H9 (cell line): Measurements from ENCODE around the gene ALDH1A3. TPM values are rescaled to one million over a fixed set of nuclear protein-coding genes. Genes with fewer than 3 reads are reported as not detected.

Experiments used
- DNase-seq: peaks from one replicate; pipeline ENCODE4 v3.0.0-alpha.2; 2017
- H2AFZ ChIP-seq: one replicate; pipeline ENCODE4 v1.6.1; 2013; ENCODE audit warnings: mild to moderate bottlenecking, low read length, control low read depth, moderate library complexity
- H2AK5ac ChIP-seq: 2 replicates; pipeline ENCODE4 v1.6.1; 2013; ENCODE audit warnings: low read length, control low read depth, mixed read lengths; ENCODE audit not compliant: insufficient read length
- H2BK120ac ChIP-seq: one replicate; pipeline ENCODE4 v1.6.1; 2013; ENCODE audit warnings: low read depth, mild to moderate bottlenecking, low read length, control low read depth, inconsistent platforms; ENCODE audit not compliant: poor library complexity, severe bottlenecking
- H2BK12ac ChIP-seq: 2 replicates; pipeline ENCODE4 v1.6.1; 2013; ENCODE audit warnings: low read length, control low read depth, mixed read lengths, low read depth; ENCODE audit not compliant: insufficient read length
- H2BK15ac ChIP-seq: 2 replicates; pipeline ENCODE4 v1.6.1; 2013; ENCODE audit warnings: low read depth, low read length, control low read depth
- H2BK20ac ChIP-seq: one replicate; pipeline ENCODE4 v1.6.1; 2013; ENCODE audit warnings: low read depth, mild to moderate bottlenecking, low read length, control low read depth, inconsistent platforms; ENCODE audit not compliant: poor library complexity, severe bottlenecking
- H2BK5ac ChIP-seq: 2 replicates; pipeline ENCODE4 v1.6.1; 2013; ENCODE audit warnings: low read length, control low read depth, mixed read lengths; ENCODE audit not compliant: insufficient read length
- H3K14ac ChIP-seq: 2 replicates; pipeline ENCODE4 v1.6.1; 2013; ENCODE audit warnings: low read length, control low read depth; ENCODE audit not compliant: insufficient read depth
- H3K18ac ChIP-seq: 2 replicates; pipeline ENCODE4 v1.6.1; 2013; ENCODE audit warnings: low read depth, mild to moderate bottlenecking, mixed read lengths, low read length, control low read depth; ENCODE audit not compliant: insufficient read length
- H3K23ac ChIP-seq: 2 replicates; pipeline ENCODE4 v1.6.1; 2013; ENCODE audit warnings: low read length, control low read depth, mixed read lengths, low read depth; ENCODE audit not compliant: insufficient read length
- H3K23me2 ChIP-seq: 2 replicates; pipeline ENCODE4 v1.6.1; 2013; ENCODE audit warnings: low read depth, mild to moderate bottlenecking, mixed read lengths, low read length, control low read depth; ENCODE audit not compliant: insufficient read length, poor library complexity, severe bottlenecking
- H3K27ac ChIP-seq: 2 replicates; pipeline ENCODE4 v1.5.1; 2013; ENCODE audit warnings: low read length, control low read depth, mixed read lengths, low read depth; ENCODE audit not compliant: insufficient read length
- H3K27me3 ChIP-seq: 2 replicates; pipeline ENCODE4 v1.6.1; 2013; ENCODE audit warnings: low read length, control low read depth, inconsistent platforms; ENCODE audit not compliant: insufficient read depth
- H3K4ac ChIP-seq: 2 replicates; pipeline ENCODE4 v1.6.1; 2013; ENCODE audit warnings: low read depth, mild to moderate bottlenecking, control low read depth, inconsistent platforms, low read length, moderate library complexity
- H3K4me1 ChIP-seq: 2 replicates; pipeline ENCODE4 v1.6.1; 2013; ENCODE audit warnings: low read length, control low read depth, inconsistent platforms; ENCODE audit not compliant: insufficient read depth
- H3K4me2 ChIP-seq: 2 replicates; pipeline ENCODE4 v1.6.1; 2013; ENCODE audit warnings: low read length, control low read depth, mixed read lengths; ENCODE audit not compliant: insufficient read length, insufficient read depth
- H3K56ac ChIP-seq: 2 replicates; pipeline ENCODE4 v1.6.1; 2013; ENCODE audit warnings: low read depth, mild to moderate bottlenecking, mixed read lengths, low read length, control low read depth; ENCODE audit not compliant: insufficient read length
- H3K79me1 ChIP-seq: 2 replicates; pipeline ENCODE4 v1.6.1; 2013; ENCODE audit warnings: low read depth, mild to moderate bottlenecking, moderate library complexity, low read length, control low read depth, inconsistent platforms; ENCODE audit not compliant: insufficient read depth, poor library complexity, severe bottlenecking
- H3K79me2 ChIP-seq: 2 replicates; pipeline ENCODE4 v1.6.1; 2013; ENCODE audit warnings: low read length, control low read depth, inconsistent platforms; ENCODE audit not compliant: insufficient read depth
- H3K9ac ChIP-seq: 2 replicates; pipeline ENCODE4 v1.6.1; 2013; ENCODE audit warnings: low read length, control low read depth, mixed read lengths; ENCODE audit not compliant: insufficient read length; ENCODE audit errors: extremely low read depth
- H3K9me3 ChIP-seq: one replicate; pipeline ENCODE4 v1.6.1; 2013; ENCODE audit warnings: low read depth, low read length, inconsistent platforms; ENCODE audit not compliant: control insufficient read depth
- H3T11ph ChIP-seq: one replicate; pipeline ENCODE4 v1.6.1; 2013; ENCODE audit warnings: mild to moderate bottlenecking, low read length, control low read depth, inconsistent platforms
- H4K20me1 ChIP-seq: one replicate; pipeline ENCODE4 v1.6.1; 2013; ENCODE audit not compliant: control insufficient read depth, insufficient read length, insufficient read depth
- H4K5ac ChIP-seq: 2 replicates; pipeline ENCODE4 v1.6.1; 2013; ENCODE audit warnings: low read depth, mild to moderate bottlenecking, mixed read lengths, low read length, control low read depth; ENCODE audit not compliant: insufficient read length
- H4K8ac ChIP-seq: replicated peaks from 2 replicates; pipeline ENCODE4 v1.6.1; 2013; ENCODE audit warnings: low read length, control low read depth, mixed read lengths, low read depth; ENCODE audit not compliant: insufficient read length
- H4K91ac ChIP-seq: 2 replicates; pipeline ENCODE4 v1.6.1; 2013; ENCODE audit warnings: low read depth, mild to moderate bottlenecking, moderate library complexity, mixed read lengths, low read length, control low read depth; ENCODE audit not compliant: insufficient read length
- H3K27ac Mint-ChIP-seq, 3 experiments: 2 replicates in 2 of 3; 3 replicates in 1 of 3; pipeline ENCODE4 v1.8.0; 2020 to 2021; ENCODE audit warnings: mixed read lengths in 3 of 3, mild to moderate bottlenecking in 1 of 3, moderate library complexity in 1 of 3
- H3K27me3 Mint-ChIP-seq: 2 replicates; pipeline ENCODE4 v1.8.0; 2021; ENCODE audit warnings: low read depth, mild to moderate bottlenecking, moderate library complexity, mixed read lengths
- H3K36me3 Mint-ChIP-seq, 3 experiments: 2 replicates in 2 of 3; 3 replicates in 1 of 3; pipeline ENCODE4 v1.8.0; 2020 to 2021; ENCODE audit warnings: low read depth in 3 of 3, mixed read lengths in 3 of 3; ENCODE audit not compliant: insufficient read depth in 1 of 3
- H3K4me1 Mint-ChIP-seq, 2 experiments: 2 replicates each; pipeline ENCODE4 v1.8.0; 2020; ENCODE audit warnings: mixed read lengths in 2 of 2
- H3K4me3 Mint-ChIP-seq, 2 experiments: 2 replicates in 1 of 2; 3 replicates in 1 of 2; pipeline ENCODE4 v1.8.0; 2020 to 2021; ENCODE audit warnings: mild to moderate bottlenecking in 2 of 2, mixed read lengths in 2 of 2, moderate library complexity in 1 of 2
- H3K9me3 Mint-ChIP-seq, 2 experiments: 2 replicates in 1 of 2; 3 replicates in 1 of 2; pipeline ENCODE4 v1.8.0; 2020; ENCODE audit warnings: mild to moderate bottlenecking in 2 of 2, mixed read lengths in 2 of 2, moderate library complexity in 1 of 2
- CTCF ChIP-seq: fragments of 200-600 bp; sonication (generic); conservative IDR thresholded peaks from 3 replicates; pipeline ENCODE4 v1.8.0; 2021; ENCODE audit warnings: antibody characterized with exemption, mild to moderate bottlenecking
- WGBS: extraction: QIAGEN DNeasy Blood & Tissue Kit; methylation state at CpG from one replicate; pipeline ENCODE4 v1.1.7; 2013; ENCODE audit warnings: missing lambda C conversion rate, low lambda C conversion rate, mixed read lengths; ENCODE audit not compliant: insufficient read length; ENCODE audit errors: extremely low coverage; 5-methylcytosine and 5-hydroxymethylcytosine counted together
- total RNA-seq: library from RNA; stranded (reverse); gene quantifications from 2 replicates; pipeline ENCODE4 v1.2.1, GENCODE V29; 2021

ALDH1A3 gene
- total RNA-seq, 1 experiment from 2014 or later = 9.2 TPM

DNA sequence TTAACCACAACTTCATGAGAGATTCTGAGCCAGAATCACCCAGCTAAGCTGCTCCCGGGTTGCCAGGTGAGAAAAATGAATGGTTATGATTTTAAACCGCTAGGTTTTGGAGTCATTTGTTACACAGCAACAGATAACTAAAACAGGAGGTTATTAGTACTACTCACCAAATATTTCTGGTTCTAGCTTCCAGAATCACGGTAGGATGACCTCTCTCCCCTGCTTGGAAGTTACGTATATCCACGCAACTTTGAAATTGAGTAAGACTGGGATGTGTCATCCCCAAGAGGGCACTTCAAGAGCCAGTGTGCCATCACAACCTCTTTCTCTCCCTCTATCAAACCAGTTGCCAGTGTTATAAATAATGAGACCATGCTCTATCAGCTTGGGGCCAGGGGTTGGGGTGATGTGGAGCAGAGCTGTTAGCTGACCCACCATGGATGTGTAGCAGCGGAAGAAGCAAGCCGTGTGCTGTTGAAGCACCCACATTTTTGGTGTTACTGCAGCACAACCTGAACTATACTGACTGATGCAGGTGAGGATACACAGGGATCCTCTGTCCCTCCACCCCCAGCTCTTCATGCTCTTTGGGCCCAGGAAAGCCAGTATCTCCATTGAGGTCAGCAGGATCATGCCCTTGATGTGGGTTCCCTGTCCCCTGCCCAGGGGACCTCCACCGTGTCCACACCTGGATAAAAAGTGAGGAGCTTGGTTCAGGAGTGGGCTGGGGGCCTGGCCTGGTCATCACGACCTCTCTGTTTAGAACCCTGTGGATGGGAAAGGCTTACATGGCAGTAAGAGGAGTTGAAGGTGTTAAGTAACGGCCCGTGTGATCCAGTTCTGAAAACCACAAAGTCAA is 19.4 kb upstream of the ALDH1A3 start:
- no peak overlapping the region for H3K27ac Mint-ChIP-seq

More for the DNA sequence above, 19.4 kb upstream of the ALDH1A3 start:
- Histone ChIP-seq H3K79me2 (no peaks in the 10 kb centered on the region), H2AK5ac (no peak overlapping the region), H3K56ac (no peak overlapping the region), H3K4me1 (no peaks in the 10 kb centered on the region), H3K23me2 (no peaks in the 10 kb centered on the region), H2BK15ac (no peak overlapping the region), H2BK120ac (no peak overlapping the region), H3K23ac (no peak overlapping the region), H3K4me2 (no peak overlapping the region), H3K9ac (no peak overlapping the region), H3K27ac (no peak overlapping the region), H2AFZ (no peak overlapping the region), H2BK5ac (no peak overlapping the region), H2BK20ac (no peak overlapping the region), H2BK12ac (no peak overlapping the region), H3K9me3 (no peaks in the 10 kb centered on the region), H4K20me1 (no peaks in the 10 kb centered on the region), H4K8ac (no peak overlapping the region), H3T11ph (no peak overlapping the region), H4K5ac (no peak overlapping the region), H3K27me3 (no peaks in the 10 kb centered on the region), H3K18ac (no peak overlapping the region), H3K4ac (no peak overlapping the region), H3K14ac (no peak overlapping the region), H4K91ac (no peak overlapping the region), H3K79me1 (no peaks in the 10 kb centered on the region)
- Mint-ChIP-seq H3K36me3 (peaks cover 0 to 13% (median 3%) of the 10 kb centered on the region in 3 experiments; a peak in 3 of 7 replicates), H3K4me1 (peaks cover 7 to 10% of the 10 kb centered on the region in 2 experiments; a peak in 3 of 4 replicates), H3K27me3 (peaks cover 16% of the 10 kb centered on the region), H3K4me3 (no peak overlapping the region), H3K9me3 (peaks cover 10% of the 10 kb centered on the region in 2 experiments; a peak in 3 of 5 replicates)
- WGBS = no CpG with 5 or more reads among the region's 11 CpGs
- DNase-seq = no peak
- no peak for TF ChIP-seq CTCF
